Measurements from ENCODE around the gene MAPK6. TPM values are rescaled to one million over a fixed set of nuclear protein-coding genes. Genes with fewer than 3 reads are reported as not detected.

MAPK6 gene
- total RNA-seq, 1 donor from 2014 or later = 23.5 TPM

GRCh38 chr15:52010633-52011595 lies 8.1 kb upstream of the MAPK6 start:
- Histone ChIP-seq H3K4me3 (ENCODE audit: low read length in 3 of 3) (no peak overlapping the region), H3K36me3 (ENCODE audit: control insufficient read depth in 3 of 3, insufficient read depth in 3 of 3, low read length in 3 of 3) (no peaks in the 10 kb centered on the region), H3K4me1 (ENCODE audit: control insufficient read depth in 3 of 3, insufficient read depth in 3 of 3, low read length in 3 of 3) (peaks cover 3 to 14% (median 12%) of the 10 kb centered on the region in 3 donors), H3K9me3 (ENCODE audit: control insufficient read depth in 3 of 3, low read length in 3 of 3) (no peaks in the 10 kb centered on the region), H3K9ac (ENCODE audit: low read depth in 1 of 3, low read length in 3 of 3) (no peak overlapping the region), H3K27ac (ENCODE audit: low read depth, low read length) (no peak overlapping the region), H3K27me3 (ENCODE audit: control insufficient read depth in 3 of 3, insufficient read depth in 3 of 3, low read length in 3 of 3) (no peaks in the 10 kb centered on the region)

- H3K36me3 ChIP-seq (ENCODE audit: control insufficient read depth in 3 of 3, insufficient read depth in 3 of 3, low read length in 3 of 3) = no peaks in the 10 kb centered on the region
- H3K4me3 ChIP-seq (ENCODE audit: low read length in 3 of 3) = no peak overlapping the region
- H3K9ac ChIP-seq (ENCODE audit: low read depth in 1 of 3, low read length in 3 of 3) = no peak overlapping the region
- no peaks in the 10 kb centered on the region for H3K9me3 ChIP-seq (ENCODE audit: control insufficient read depth in 3 of 3, low read length in 3 of 3)
- peaks cover 0 to 14% (median 10%) of the 10 kb centered on the region in 3 donors for H3K4me1 ChIP-seq (ENCODE audit: control insufficient read depth in 3 of 3, insufficient read depth in 3 of 3, low read length in 3 of 3)
- no peak overlapping the region for H3K27ac ChIP-seq (ENCODE audit: low read depth, low read length)
- H3K27me3 ChIP-seq (ENCODE audit: control insufficient read depth in 3 of 3, insufficient read depth in 3 of 3, low read length in 3 of 3) = no peaks in the 10 kb centered on the region
Observed at GRCh38 chr15:52011711-52012144, 7.3 kb upstream of the MAPK6 start.

GRCh38 chr15:52012210-52012609 lies 6.8 kb upstream of the MAPK6 start:
- Histone ChIP-seq H3K36me3 (ENCODE audit: control insufficient read depth in 3 of 3, insufficient read depth in 3 of 3, low read length in 3 of 3) (no peaks in the 10 kb centered on the region), H3K9ac (ENCODE audit: low read depth in 1 of 3, low read length in 3 of 3) (no peak overlapping the region), H3K9me3 (ENCODE audit: control insufficient read depth in 3 of 3, low read length in 3 of 3) (no peaks in the 10 kb centered on the region), H3K4me1 (ENCODE audit: control insufficient read depth in 3 of 3, insufficient read depth in 3 of 3, low read length in 3 of 3) (peaks cover 0 to 14% (median 9%) of the 10 kb centered on the region in 3 donors), H3K4me3 (ENCODE audit: low read length in 3 of 3) (no peak overlapping the region), H3K27me3 (ENCODE audit: control insufficient read depth in 3 of 3, insufficient read depth in 3 of 3, low read length in 3 of 3) (no peaks in the 10 kb centered on the region), H3K27ac (ENCODE audit: low read depth, low read length) (no peak overlapping the region)

- Histone ChIP-seq H3K4me1 (ENCODE audit: control insufficient read depth in 3 of 3, insufficient read depth in 3 of 3, low read length in 3 of 3) (peaks cover 0 to 14% (median 6%) of the 10 kb centered on the region in 3 donors), H3K27me3 (ENCODE audit: control insufficient read depth in 3 of 3, insufficient read depth in 3 of 3, low read length in 3 of 3) (no peaks in the 10 kb centered on the region), H3K9ac (ENCODE audit: low read depth in 1 of 3, low read length in 3 of 3) (no peak overlapping the region), H3K9me3 (ENCODE audit: control insufficient read depth in 3 of 3, low read length in 3 of 3) (no peaks in the 10 kb centered on the region), H3K36me3 (ENCODE audit: control insufficient read depth in 3 of 3, insufficient read depth in 3 of 3, low read length in 3 of 3) (no peaks in the 10 kb centered on the region), H3K27ac (ENCODE audit: low read depth, low read length) (no peak overlapping the region), H3K4me3 (ENCODE audit: low read length in 3 of 3) (no peak overlapping the region)
Observed at GRCh38 chr15:52013151-52013791, 5.7 kb upstream of the MAPK6 start.

- Histone ChIP-seq H3K9me3 (ENCODE audit: control insufficient read depth in 3 of 3, low read length in 3 of 3) (no peaks in the 10 kb centered on the region), H3K36me3 (ENCODE audit: control insufficient read depth in 3 of 3, insufficient read depth in 3 of 3, low read length in 3 of 3) (no peaks in the 10 kb centered on the region), H3K27ac (ENCODE audit: low read depth, low read length) (no peak overlapping the region), H3K4me1 (ENCODE audit: control insufficient read depth in 3 of 3, insufficient read depth in 3 of 3, low read length in 3 of 3) (peaks cover 4 to 18% (median 5%) of the 10 kb centered on the region in 3 donors), H3K27me3 (ENCODE audit: control insufficient read depth in 3 of 3, insufficient read depth in 3 of 3, low read length in 3 of 3) (no peaks in the 10 kb centered on the region), H3K9ac (ENCODE audit: low read depth in 1 of 3, low read length in 3 of 3) (no peak overlapping the region), H3K4me3 (ENCODE audit: low read length in 3 of 3) (no peak overlapping the region)
Observed at GRCh38 chr15:52014616-52015015, 4.4 kb upstream of the MAPK6 start.

GRCh38 chr15:52016316-52016715 lies 2.7 kb upstream of the MAPK6 start:
- Histone ChIP-seq H3K27ac (ENCODE audit: low read depth, low read length) (no peak overlapping the region), H3K4me3 (ENCODE audit: low read length in 3 of 3) (no peak overlapping the region), H3K9ac (ENCODE audit: low read depth in 1 of 3, low read length in 3 of 3) (no peak overlapping the region), H3K27me3 (ENCODE audit: control insufficient read depth in 3 of 3, insufficient read depth in 3 of 3, low read length in 3 of 3) (no peaks in the 10 kb centered on the region), H3K9me3 (ENCODE audit: control insufficient read depth in 3 of 3, low read length in 3 of 3) (no peaks in the 10 kb centered on the region), H3K4me1 (ENCODE audit: control insufficient read depth in 3 of 3, insufficient read depth in 3 of 3, low read length in 3 of 3) (peaks cover 6 to 17% (median 10%) of the 10 kb centered on the region in 3 donors), H3K36me3 (ENCODE audit: control insufficient read depth in 3 of 3, insufficient read depth in 3 of 3, low read length in 3 of 3) (no peaks in the 10 kb centered on the region)

- peak overlapping the region in 1 of 3 donors; percentile 84 for H3K9ac ChIP-seq (ENCODE audit: low read depth in 1 of 3, low read length in 3 of 3)
- H3K27ac ChIP-seq (ENCODE audit: low read depth, low read length) = peak overlapping the region; percentile 90
- no peaks in the 10 kb centered on the region for H3K27me3 ChIP-seq (ENCODE audit: control insufficient read depth in 3 of 3, insufficient read depth in 3 of 3, low read length in 3 of 3)
- no peaks in the 10 kb centered on the region for H3K36me3 ChIP-seq (ENCODE audit: control insufficient read depth in 3 of 3, insufficient read depth in 3 of 3, low read length in 3 of 3)
- no peak overlapping the region for H3K4me3 ChIP-seq (ENCODE audit: low read length in 3 of 3)
- peaks cover 15 to 21% (median 17%) of the 10 kb centered on the region in 3 donors for H3K4me1 ChIP-seq (ENCODE audit: control insufficient read depth in 3 of 3, insufficient read depth in 3 of 3, low read length in 3 of 3)
- H3K9me3 ChIP-seq (ENCODE audit: control insufficient read depth in 3 of 3, low read length in 3 of 3) = no peaks in the 10 kb centered on the region
Observed at GRCh38 chr15:52018244-52018643, 775 bp upstream of the MAPK6 start.

GRCh38 chr15:52019394-52020220 lies 588 bp downstream of the MAPK6 start:
- peak overlapping the region; percentile 81 to 95 (median 83) for H3K4me3 ChIP-seq (ENCODE audit: low read length in 3 of 3)
- no peaks in the 10 kb centered on the region for H3K27me3 ChIP-seq (ENCODE audit: control insufficient read depth in 3 of 3, insufficient read depth in 3 of 3, low read length in 3 of 3)
- no peaks in the 10 kb centered on the region for H3K9me3 ChIP-seq (ENCODE audit: control insufficient read depth in 3 of 3, low read length in 3 of 3)

GRCh38 chr15:52020221-52021085 lies 1.4 kb downstream of the MAPK6 start:
- no peaks in the 10 kb centered on the region for H3K27me3 ChIP-seq (ENCODE audit: control insufficient read depth in 3 of 3, insufficient read depth in 3 of 3, low read length in 3 of 3)
- peak overlapping the region; percentile 96 for H3K27ac ChIP-seq (ENCODE audit: low read depth, low read length)
- H3K4me1 ChIP-seq (ENCODE audit: control insufficient read depth in 3 of 3, insufficient read depth in 3 of 3, low read length in 3 of 3) = peaks cover 15 to 22% (median 20%) of the 10 kb centered on the region in 3 donors
- peak overlapping the region; percentile 85 to 91 (median 90) for H3K9ac ChIP-seq (ENCODE audit: low read depth in 1 of 3, low read length in 3 of 3)
- peak overlapping the region; percentile 75 to 95 (median 81) for H3K4me3 ChIP-seq (ENCODE audit: low read length in 3 of 3)
- no peaks in the 10 kb centered on the region for H3K9me3 ChIP-seq (ENCODE audit: control insufficient read depth in 3 of 3, low read length in 3 of 3)
- no peaks in the 10 kb centered on the region for H3K36me3 ChIP-seq (ENCODE audit: control insufficient read depth in 3 of 3, insufficient read depth in 3 of 3, low read length in 3 of 3)

More at GRCh38 chr15:52019394-52020220, 588 bp downstream of the MAPK6 start:
- H3K27ac ChIP-seq (ENCODE audit: low read depth, low read length) = peak overlapping the region; percentile 96
- no peaks in the 10 kb centered on the region for H3K36me3 ChIP-seq (ENCODE audit: control insufficient read depth in 3 of 3, insufficient read depth in 3 of 3, low read length in 3 of 3)
- peaks cover 15 to 22% (median 20%) of the 10 kb centered on the region in 3 donors for H3K4me1 ChIP-seq (ENCODE audit: control insufficient read depth in 3 of 3, insufficient read depth in 3 of 3, low read length in 3 of 3)
- peak overlapping the region; percentile 86 to 91 (median 90) for H3K9ac ChIP-seq (ENCODE audit: low read depth in 1 of 3, low read length in 3 of 3)
